ENCODE measurements around the gene MS4A4A. TPM values are rescaled to one million over a fixed set of nuclear protein-coding genes. Genes with fewer than 3 reads are reported as not detected.
"Not testable (repeated sequence)": the region's sequence is repeated elsewhere in the genome, so short reads cannot be mapped to it uniquely, and the experiment has no call there.

The MS4A4A gene
- total and polyA plus RNA-seq, 5 donors, result 5.1 to 21.5 (median 19.0) TPM

GRCh38 chr11:60263402-60263801, 17.1 kb upstream of the MS4A4A start:
- ATAC-seq (no peak), DNase-seq (peak in 1 of 3 donors; percentile 40)
- Histone ChIP-seq H3K27me3 (ENCODE audit: control insufficient read depth, insufficient read depth) (no peaks in the 10 kb centered on the region), H3K27ac (ENCODE audit: low read length) (no peak overlapping the region), H3K9me3 (ENCODE audit: control insufficient read depth, low read length) (no peaks in the 10 kb centered on the region), H3K4me1 (ENCODE audit: control insufficient read depth, insufficient read depth, low read length) (no peaks in the 10 kb centered on the region), H3K4me3 (ENCODE audit: low read length) (no peak overlapping the region)
- WGBS, result 72% methylated on average over 4 of the region's 4 CpGs
- intact Hi-C loops (cut with DNase I), result no loop called here

GRCh38 chr11:60264644-60265043, 15.8 kb upstream of the MS4A4A start:
- Histone ChIP-seq H3K4me3 (ENCODE audit: low read length) (no peak overlapping the region), H3K9me3 (ENCODE audit: control insufficient read depth, low read length) (no peaks in the 10 kb centered on the region), H3K27ac (ENCODE audit: low read length) (no peak overlapping the region), H3K27me3 (ENCODE audit: control insufficient read depth, insufficient read depth) (no peaks in the 10 kb centered on the region), H3K4me1 (ENCODE audit: control insufficient read depth, insufficient read depth, low read length) (no peaks in the 10 kb centered on the region)
- ATAC-seq, result no peak
- 54% methylated on average over 5 of the region's 5 CpGs for WGBS
- DNase-seq, result no peak
- intact Hi-C loops (cut with DNase I), result no loop called here

GRCh38 chr11:60265373-60266214, 14.9 kb upstream of the MS4A4A start:
- ATAC-seq, result no peak
- intact Hi-C loops (cut with DNase I), result no loop called here

GRCh38 chr11:60274416-60274815, 6.0 kb upstream of the MS4A4A start:
- DNase-seq (no peak), ATAC-seq (no peak)
- Histone ChIP-seq H3K27ac (ENCODE audit: low read length) (no peak overlapping the region), H3K27me3 (ENCODE audit: control insufficient read depth, insufficient read depth) (no peaks in the 10 kb centered on the region), H3K9me3 (ENCODE audit: control insufficient read depth, low read length) (no peaks in the 10 kb centered on the region), H3K4me1 (ENCODE audit: control insufficient read depth, insufficient read depth, low read length) (no peaks in the 10 kb centered on the region), H3K4me3 (ENCODE audit: low read length) (no peak overlapping the region)
- intact Hi-C loops (cut with DNase I), result no loop called here

More at GRCh38 chr11:60265373-60266214, 14.9 kb upstream of the MS4A4A start:
- no peak for DNase-seq
- WGBS, result 24% methylated on average over 4 of the region's 4 CpGs
- H3K4me3 ChIP-seq (ENCODE audit: low read length), result no peak overlapping the region
- H3K4me1 ChIP-seq (ENCODE audit: control insufficient read depth, insufficient read depth, low read length), result no peaks in the 10 kb centered on the region
- no peak overlapping the region for H3K27ac ChIP-seq (ENCODE audit: low read length)
- no peaks in the 10 kb centered on the region for H3K27me3 ChIP-seq (ENCODE audit: control insufficient read depth, insufficient read depth)
- no peaks in the 10 kb centered on the region for H3K9me3 ChIP-seq (ENCODE audit: control insufficient read depth, low read length)

GRCh38 chr11:60281485-60281884, 1.0 kb downstream of the MS4A4A start:
- Histone ChIP-seq H3K27ac (ENCODE audit: low read length) (no peak overlapping the region), H3K9me3 (ENCODE audit: control insufficient read depth, low read length) (no peaks in the 10 kb centered on the region), H3K4me1 (ENCODE audit: control insufficient read depth, insufficient read depth, low read length) (no peaks in the 10 kb centered on the region), H3K4me3 (ENCODE audit: low read length) (no peak overlapping the region), H3K27me3 (ENCODE audit: control insufficient read depth, insufficient read depth) (no peaks in the 10 kb centered on the region)
- no peak for ATAC-seq
- intact Hi-C loops (cut with DNase I), result no loop called here
- 42% methylated on average over 2 of the region's 2 CpGs for WGBS
- no peak for DNase-seq

- no peak for DNase-seq
- no peak for ATAC-seq
- Histone ChIP-seq H3K27ac (ENCODE audit: low read length) (no peak overlapping the region), H3K9me3 (ENCODE audit: control insufficient read depth, low read length) (no peaks in the 10 kb centered on the region), H3K4me3 (ENCODE audit: low read length) (peak overlapping the region; percentile 20), H3K27me3 (ENCODE audit: control insufficient read depth, insufficient read depth) (no peaks in the 10 kb centered on the region), H3K4me1 (ENCODE audit: control insufficient read depth, insufficient read depth, low read length) (no peaks in the 10 kb centered on the region)
- 71% methylated on average over 2 of the region's 2 CpGs for WGBS
- intact Hi-C loops (cut with DNase I), result no loop called here
These were observed 1.8 kb downstream of the MS4A4A start for GRCh38 chr11:60282286-60282685.

GRCh38 chr11:60285411-60286126, 5.1 kb downstream of the MS4A4A start:
- DNase-seq; H3K9me3 ChIP-seq (ENCODE audit: control insufficient read depth, low read length); intact Hi-C loops (cut with DNase I); H3K4me3 ChIP-seq (ENCODE audit: low read length); H3K27ac ChIP-seq (ENCODE audit: low read length); H3K27me3 ChIP-seq (ENCODE audit: control insufficient read depth, insufficient read depth); ATAC-seq; H3K4me1 ChIP-seq (ENCODE audit: control insufficient read depth, insufficient read depth, low read length): not testable (repeated sequence)
- WGBS, result 63% methylated on average over 7 of the region's 7 CpGs

GRCh38 chr11:60288531-60288930, 8.1 kb downstream of the MS4A4A start:
- Histone ChIP-seq H3K27ac (ENCODE audit: low read length) (no peak overlapping the region), H3K9me3 (ENCODE audit: control insufficient read depth, low read length) (no peaks in the 10 kb centered on the region), H3K27me3 (ENCODE audit: control insufficient read depth, insufficient read depth) (no peaks in the 10 kb centered on the region), H3K4me1 (ENCODE audit: control insufficient read depth, insufficient read depth, low read length) (no peaks in the 10 kb centered on the region), H3K4me3 (ENCODE audit: low read length) (no peak overlapping the region)
- WGBS, result 97% methylated on average over 1 of the region's 1 CpG
- DNase-seq, result no peak
- ATAC-seq, result no peak
- intact Hi-C loops (cut with DNase I), result no loop called here

- Histone ChIP-seq H3K27me3 (ENCODE audit: control insufficient read depth, insufficient read depth) (no peaks in the 10 kb centered on the region), H3K4me1 (ENCODE audit: control insufficient read depth, insufficient read depth, low read length) (no peaks in the 10 kb centered on the region), H3K9me3 (ENCODE audit: control insufficient read depth, low read length) (no peaks in the 10 kb centered on the region), H3K4me3 (ENCODE audit: low read length) (no peak overlapping the region), H3K27ac (ENCODE audit: low read length) (no peak overlapping the region)
- WGBS, result 84% methylated on average over 2 of the region's 2 CpGs
- DNase-seq (no peak), ATAC-seq (no peak)
- intact Hi-C loops (cut with DNase I), result no loop called here
These were observed 11.7 kb downstream of the MS4A4A start for GRCh38 chr11:60292145-60292544.

- ATAC-seq (no peak), DNase-seq (no peak)
- no peaks in the 10 kb centered on the region for H3K27me3 ChIP-seq (ENCODE audit: control insufficient read depth, insufficient read depth)
- no peak overlapping the region for H3K27ac ChIP-seq (ENCODE audit: low read length)
- 83% methylated on average over 3 of the region's 3 CpGs for WGBS
- intact Hi-C loops (cut with DNase I), result no loop called here
- no peaks in the 10 kb centered on the region for H3K4me1 ChIP-seq (ENCODE audit: control insufficient read depth, insufficient read depth, low read length)
- H3K4me3 ChIP-seq (ENCODE audit: low read length), result no peak overlapping the region
- H3K9me3 ChIP-seq (ENCODE audit: control insufficient read depth, low read length), result no peaks in the 10 kb centered on the region
These were observed 20.7 kb downstream of the MS4A4A start for GRCh38 chr11:60301178-60301577.

- 81% methylated on average over 6 of the region's 6 CpGs for WGBS
- H3K4me3 ChIP-seq (ENCODE audit: low read length); ATAC-seq; intact Hi-C loops (cut with DNase I); H3K27me3 ChIP-seq (ENCODE audit: control insufficient read depth, insufficient read depth); H3K27ac ChIP-seq (ENCODE audit: low read length); H3K9me3 ChIP-seq (ENCODE audit: control insufficient read depth, low read length); H3K4me1 ChIP-seq (ENCODE audit: control insufficient read depth, insufficient read depth, low read length); DNase-seq: not testable (repeated sequence)
These were observed 21.4 kb downstream of the MS4A4A start for GRCh38 chr11:60301884-60302283.
